Left ventricle myocardium inferior (tissue), 1 donor: ENCODE measurements around the gene NTF4. TPM values are rescaled to one million over a fixed set of nuclear protein-coding genes. Genes with fewer than 3 reads are reported as not detected.
"Not testable (repeated sequence)": the region's sequence is repeated elsewhere in the genome, so short reads cannot be mapped to it uniquely, and the experiment has no call there.

ENCODE experiments used
- DNase-seq: peaks from one replicate; pipeline ENCODE4 v3.0.0-alpha.2; 2020
- H3K27ac ChIP-seq: fragments of 200-600 bp; replicated peaks from 2 replicates; pipeline ENCODE4 v1.8.0; 2021
- H3K27me3 ChIP-seq: fragments of 200-600 bp; 2 replicates; pipeline ENCODE4 v1.8.0; 2021; ENCODE audit warnings: low read depth
- H3K36me3 ChIP-seq: fragments of 200-600 bp; 2 replicates; pipeline ENCODE4 v1.8.0; 2021
- H3K4me1 ChIP-seq: fragments of 200-600 bp; 2 replicates; pipeline ENCODE4 v1.8.0; 2021
- H3K4me3 ChIP-seq: fragments of 200-600 bp; 2 replicates; pipeline ENCODE4 v1.8.0; 2021; ENCODE audit warnings: mild to moderate bottlenecking, moderate library complexity
- H3K9me3 ChIP-seq: fragments of 200-600 bp; replicated peaks from 2 replicates; pipeline ENCODE4 v1.8.0; 2021
- CTCF ChIP-seq: fragments of 200-600 bp; IDR thresholded peaks from 2 replicates; pipeline ENCODE4 v1.8.0; 2021; ENCODE audit warnings: antibody characterized with exemption, mild to moderate bottlenecking, borderline replicate concordance
- intact Hi-C: fragments of 100-400 bp; cut with micrococcal nuclease; formaldehyde crosslinking; loops from one replicate; pipeline ENCODE4 v1.11.0; 2022
- total RNA-seq: library from RNA; stranded (reverse); fragmentation: NEBNext Ultra II Directional; extraction: Animal tissue kit (Norgen Biotek cat#: 25700); gene quantifications from one replicate; pipeline ENCODE4 v1.2.1, GENCODE V29; 2021
- donor health status: DM: no; HTN: yes; CAD: no; lungs with severe emphysema.

Gene NTF4
- total RNA-seq, 1 donor from 2014 or later, result not detected

GRCh38 chr19:49036815-49037214, 27.8 kb downstream of the NTF4 start, which contains the start of gene CGB1:
Gene CGB1, minus strand, starts transcription at chr19:49036895. Its CDS starts 184 bp downstream, at chr19:49036711.
- DNase-seq, intact Hi-C loops, H3K4me1 ChIP-seq, H3K4me3 ChIP-seq, H3K36me3 ChIP-seq, H3K27ac ChIP-seq, H3K9me3 ChIP-seq: not testable (repeated sequence)
- peak; percentile 26 for TF ChIP-seq CTCF
- H3K27me3 ChIP-seq, result peaks cover 20% of the 10 kb centered on the region

GRCh38 chr19:49031642-49032301, 32.8 kb downstream of the NTF4 start, which contains the start of gene CGB2:
Gene CGB2, plus strand, starts transcription at chr19:49031890. Its CDS starts 206 bp downstream, at chr19:49032096.
- TF ChIP-seq CTCF, result peak; percentile 30
- H3K9me3 ChIP-seq, DNase-seq, H3K36me3 ChIP-seq, H3K4me1 ChIP-seq, H3K27ac ChIP-seq, intact Hi-C loops, H3K4me3 ChIP-seq: not testable (repeated sequence)
- peaks cover 23% of the 10 kb centered on the region for H3K27me3 ChIP-seq

GRCh38 chr19:49030323-49030722, 34.3 kb downstream of the NTF4 start:
- H3K4me3 ChIP-seq, H3K9me3 ChIP-seq, DNase-seq, H3K27ac ChIP-seq, H3K4me1 ChIP-seq, intact Hi-C loops, H3K36me3 ChIP-seq: not testable (repeated sequence)
- peaks cover 13% of the 10 kb centered on the region for H3K27me3 ChIP-seq

- DNase-seq, H3K4me1 ChIP-seq, intact Hi-C loops: not testable (repeated sequence)
Measured at GRCh38 chr19:49029749-49030148, 34.9 kb downstream of the NTF4 start.

GRCh38 chr19:49028686-49029085, 35.9 kb downstream of the NTF4 start:
- H3K36me3 ChIP-seq, DNase-seq, intact Hi-C loops, H3K4me1 ChIP-seq, H3K9me3 ChIP-seq, H3K27me3 ChIP-seq, H3K27ac ChIP-seq, H3K4me3 ChIP-seq: not testable (repeated sequence)

More at GRCh38 chr19:49029749-49030148, 34.9 kb downstream of the NTF4 start:
- not testable (repeated sequence) for H3K9me3 ChIP-seq, H3K36me3 ChIP-seq, H3K27me3 ChIP-seq, H3K4me3 ChIP-seq, H3K27ac ChIP-seq

GRCh38 chr19:49025599-49025998, 39.0 kb downstream of the NTF4 start:
- DNase-seq, H3K27ac ChIP-seq, H3K27me3 ChIP-seq, H3K9me3 ChIP-seq, intact Hi-C loops, H3K4me1 ChIP-seq, H3K4me3 ChIP-seq, H3K36me3 ChIP-seq: not testable (repeated sequence)

- H3K9me3 ChIP-seq, H3K27me3 ChIP-seq, H3K4me1 ChIP-seq, H3K36me3 ChIP-seq, H3K4me3 ChIP-seq, H3K27ac ChIP-seq, intact Hi-C loops, DNase-seq: not testable (repeated sequence)
Measured at GRCh38 chr19:49025088-49025487, 39.5 kb downstream of the NTF4 start.

- H3K4me1 ChIP-seq, H3K27ac ChIP-seq, H3K36me3 ChIP-seq, DNase-seq, H3K4me3 ChIP-seq, H3K9me3 ChIP-seq, intact Hi-C loops: not testable (repeated sequence)
- H3K27me3 ChIP-seq, result peaks cover 11% of the 10 kb centered on the region
Measured at GRCh38 chr19:49024233-49024632, 40.4 kb downstream of the NTF4 start, which contains the start of gene CGB3. Gene CGB3, minus strand, starts transcription at chr19:49024333. Its CDS starts 362 bp downstream, at chr19:49023971.
